ENCODE data around the gene ASAP2.

GRCh38 chr2:9194352-9194751 lies 12.3 kb upstream of the ASAP2 start:
- no peak for TF ChIP-seq CTCF (conservative IDR thresholded peaks at IDR 0.05; ENCODE audit: low read length)
- no peak for TF ChIP-seq EZH2phosphoT487 (IDR thresholded peaks at IDR 0.05; ENCODE audit: borderline replicate concordance)
